Retina (tissue), 1 donor: ENCODE measurements around the gene FCHSD2.
"Not testable (repeated sequence)": the region's sequence is repeated elsewhere in the genome, so short reads cannot be mapped to it uniquely, and the experiment has no call there.

Experiments used
- DNase-seq: peaks from one replicate; pipeline ENCODE4 v3.0.0-alpha.2; 2016

The FCHSD2 gene

DNA sequence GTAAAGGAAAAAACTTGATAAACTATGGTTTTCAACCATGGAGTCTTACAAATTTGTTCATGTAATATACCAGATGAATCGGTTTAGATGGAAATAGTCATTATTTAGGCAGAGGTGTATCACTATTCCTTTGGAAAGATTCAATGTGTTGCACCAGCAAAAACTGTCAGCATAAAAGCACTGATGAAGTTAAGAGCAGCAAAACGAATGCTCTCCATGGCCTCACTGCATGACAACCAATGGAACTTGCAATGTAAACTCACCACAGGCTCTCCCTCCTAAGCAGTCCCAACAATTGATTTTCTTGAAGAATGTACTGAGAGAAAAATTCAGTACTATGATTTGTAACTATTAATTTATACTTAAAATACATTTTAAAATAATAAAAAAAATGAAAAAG, 139.9 kb downstream of the FCHSD2 start:
- no peak for DNase-seq

DNA sequence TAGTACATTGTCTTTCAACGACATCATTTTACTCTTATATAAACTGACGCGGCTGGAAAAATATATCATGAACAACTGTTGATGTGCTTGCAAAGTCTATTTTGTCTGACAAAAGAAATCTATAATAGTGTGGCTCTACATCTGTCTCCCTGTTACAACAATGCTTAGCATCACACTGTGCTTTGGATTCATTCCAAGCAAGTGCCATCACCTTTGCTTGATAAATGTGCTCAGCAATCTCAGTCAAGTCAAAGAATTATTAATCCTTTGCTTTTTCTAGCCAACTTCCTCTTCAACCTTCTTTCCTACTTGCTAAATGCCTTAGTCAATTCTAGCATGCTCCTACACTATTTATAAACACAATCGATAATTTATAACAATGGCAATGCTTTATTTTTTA, 140.5 kb downstream of the FCHSD2 start:
- no peak for DNase-seq

- no peak for DNase-seq
These were observed 143.4 kb downstream of the FCHSD2 start for GRCh38 chr11:72998676-72999075.

GRCh38 chr11:72996959-72997358, 145.2 kb downstream of the FCHSD2 start:
- DNase-seq: no peak

DNA sequence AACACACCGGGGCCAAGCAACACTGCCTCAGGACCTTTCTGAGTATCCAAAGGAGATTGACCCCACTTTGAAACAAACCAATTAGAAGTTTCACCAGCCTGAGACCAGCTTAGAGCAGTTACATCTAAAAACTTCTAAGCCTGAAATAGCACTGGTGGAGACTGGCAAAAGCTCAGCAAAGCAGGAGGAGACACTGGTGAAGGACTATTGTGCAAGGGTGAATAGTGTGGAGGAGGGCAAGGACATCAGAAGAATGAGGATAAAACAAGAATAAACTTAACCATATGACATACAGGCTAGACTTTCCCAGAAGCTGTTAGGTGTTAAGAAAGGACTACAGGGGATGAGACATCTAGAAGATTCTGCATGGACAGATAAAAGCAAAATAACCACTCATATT, 152.4 kb downstream of the FCHSD2 start:
- no peak for DNase-seq

DNA sequence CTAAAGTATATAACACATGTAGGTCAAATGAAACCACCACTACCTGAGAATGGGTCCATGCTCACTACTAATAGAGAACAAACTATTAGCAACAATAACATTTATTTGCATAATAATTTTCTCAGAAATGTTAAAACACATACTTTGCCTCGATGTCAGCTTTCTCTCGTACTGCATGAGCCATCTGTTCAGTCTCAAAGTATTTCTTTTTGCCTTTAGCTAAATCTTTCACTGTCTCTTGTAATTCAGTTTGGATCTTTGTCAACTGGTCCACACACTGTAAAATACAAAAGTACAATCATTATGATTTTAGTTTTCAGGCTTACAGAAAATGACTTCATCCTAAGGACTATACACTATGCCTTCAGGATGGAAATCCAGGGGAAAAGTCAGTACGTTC, 153.3 kb downstream of the FCHSD2 start:
- DNase-seq: no peak

DNA sequence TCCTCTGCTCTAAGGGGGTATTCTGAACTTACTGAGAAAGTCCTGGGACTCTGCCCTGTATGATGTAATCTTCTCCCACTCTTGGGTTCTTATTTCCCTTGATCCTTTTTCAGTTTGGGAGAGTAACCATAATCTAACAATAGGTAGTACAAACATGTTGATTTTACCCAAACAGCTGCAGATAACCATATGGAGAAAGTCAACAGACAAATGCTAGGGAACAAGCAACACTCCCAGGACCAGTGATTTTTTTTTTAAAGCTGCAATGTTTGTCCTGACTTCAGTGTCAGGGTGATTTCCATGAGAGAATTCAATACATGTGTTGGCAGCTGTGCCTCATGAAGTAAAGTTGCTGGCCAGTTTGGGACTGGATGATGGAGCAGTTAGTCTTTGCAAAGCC, 156.5 kb downstream of the FCHSD2 start:
- DNase-seq: no peak

GRCh38 chr11:72984453-72985077, 157.6 kb downstream of the FCHSD2 start:
- DNase-seq: no peak

DNA sequence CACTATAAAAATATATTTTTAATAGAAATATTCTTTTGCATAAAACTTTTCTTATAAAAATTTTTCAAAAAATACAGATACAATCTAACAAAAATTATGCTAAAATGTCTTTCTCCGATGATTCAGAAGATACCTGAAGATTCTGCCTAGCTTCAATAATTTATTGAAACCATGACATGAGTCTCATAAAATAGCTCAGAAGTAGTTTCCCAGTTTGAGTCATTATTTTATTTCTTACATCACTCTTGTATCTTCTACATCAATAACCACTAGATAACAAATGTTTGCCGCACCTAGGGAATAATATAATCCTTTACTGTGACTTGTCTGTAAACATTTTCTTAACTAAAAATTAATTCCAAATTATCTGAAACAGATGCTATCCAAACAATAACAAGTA, 158.6 kb downstream of the FCHSD2 start:
- DNase-seq: no peak

GRCh38 chr11:72981971-72982685, 160.0 kb downstream of the FCHSD2 start:
- DNase-seq: no peak

GRCh38 chr11:72981080-72981479, 161.0 kb downstream of the FCHSD2 start:
- no peak for DNase-seq

GRCh38 chr11:72977782-72978181, 164.3 kb downstream of the FCHSD2 start:
- not testable (repeated sequence) for DNase-seq

- DNase-seq: not testable (repeated sequence)
These were observed 165.6 kb downstream of the FCHSD2 start for GRCh38 chr11:72976522-72976892.

DNA sequence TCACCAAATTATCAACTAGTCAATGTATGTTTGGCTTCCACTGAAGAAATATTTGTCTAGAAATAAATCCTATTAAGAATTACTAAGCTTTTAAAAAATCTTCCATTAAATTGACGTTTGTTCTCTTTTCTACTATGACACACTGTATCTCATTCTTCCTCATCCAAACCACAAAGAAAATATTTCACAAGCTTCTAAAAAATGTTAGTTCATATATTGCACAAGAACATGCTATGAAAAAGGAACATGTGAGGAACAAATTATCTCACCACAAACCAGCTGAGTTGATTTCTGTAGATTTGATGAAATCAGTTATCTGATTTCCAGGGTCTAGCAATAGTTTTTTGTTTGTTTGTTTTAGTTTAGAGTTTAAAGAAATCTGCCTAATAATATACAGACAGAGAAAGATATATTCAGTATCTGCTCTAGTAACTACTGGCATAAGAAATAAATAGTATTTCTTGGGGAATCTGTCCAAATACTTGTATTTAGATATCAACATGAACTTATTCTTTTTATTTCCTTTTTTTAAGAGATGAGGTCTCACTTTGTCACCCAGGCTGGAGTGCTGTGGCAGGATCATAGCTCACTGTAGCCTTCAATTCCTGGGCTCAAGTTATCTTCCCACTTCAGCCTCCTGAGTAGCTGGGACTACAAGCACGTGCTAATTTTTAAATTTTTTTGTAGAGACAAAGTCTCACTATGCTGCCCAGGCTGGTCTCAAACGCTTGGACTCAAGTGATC, 166.2 kb downstream of the FCHSD2 start:
- DNase-seq: no peak

DNA sequence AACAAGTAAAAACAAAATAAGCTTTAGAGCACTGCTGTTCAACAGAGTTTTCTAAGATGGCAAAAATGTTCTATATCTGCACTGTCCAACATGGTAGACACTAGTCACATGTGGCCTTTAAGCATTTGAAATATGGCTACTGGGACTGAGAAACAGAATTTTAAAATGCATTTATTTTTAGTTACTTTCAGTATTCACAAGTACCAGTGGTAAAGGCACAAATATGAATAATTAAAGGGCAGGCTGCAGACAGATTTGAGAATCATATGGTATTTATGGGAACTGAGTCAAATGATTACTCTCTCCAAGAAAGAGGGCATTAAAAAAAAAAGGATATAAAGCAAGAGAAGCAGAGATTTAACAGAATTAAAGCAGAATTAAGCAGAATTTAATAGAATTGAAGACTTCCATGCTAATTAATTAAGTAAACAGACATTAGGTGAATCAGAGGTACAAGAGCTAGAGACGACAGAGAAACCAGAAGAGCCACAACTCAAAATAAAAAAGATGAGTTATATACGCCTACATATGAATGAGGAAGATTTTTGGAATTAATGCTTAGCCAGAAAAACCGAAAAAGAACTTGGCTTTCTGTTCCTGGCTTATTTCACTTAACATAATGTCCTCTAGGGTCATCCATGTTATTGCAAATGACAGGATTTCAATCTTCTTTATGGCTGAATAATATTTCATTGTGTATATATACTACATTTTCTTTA, 167.5 kb downstream of the FCHSD2 start:
- no peak for DNase-seq

DNA sequence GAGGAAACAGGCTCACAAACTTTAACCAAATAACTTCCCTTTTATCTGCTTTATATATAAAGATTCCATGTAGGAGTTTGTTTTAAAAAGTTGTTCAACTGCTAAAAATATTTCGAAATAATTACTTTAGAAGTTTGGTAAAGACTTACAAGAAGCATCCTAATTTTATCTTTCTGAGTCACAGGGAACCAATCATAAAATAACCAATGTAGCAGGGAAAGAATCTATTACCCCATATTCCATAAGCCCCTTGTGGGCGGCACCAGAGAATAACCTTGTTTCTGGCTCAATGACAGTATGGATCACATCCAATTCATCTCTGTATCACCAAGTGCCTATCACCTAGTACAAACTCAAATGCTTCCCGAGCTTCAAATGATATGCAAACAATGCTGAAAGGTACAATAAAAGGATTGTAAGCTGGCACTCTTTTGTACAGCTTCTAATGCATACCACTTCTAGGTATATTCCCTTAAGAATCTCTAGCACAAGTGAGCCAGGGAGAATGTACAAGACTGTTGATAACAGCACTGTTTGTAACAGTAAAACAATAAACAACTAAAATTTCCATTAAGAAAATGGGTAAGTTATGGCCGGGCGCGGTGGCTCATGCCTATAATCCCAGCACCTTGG, 169.5 kb downstream of the FCHSD2 start:
- no peak for DNase-seq

GRCh38 chr11:72971192-72971967, 170.7 kb downstream of the FCHSD2 start:
- DNase-seq: no peak

DNA sequence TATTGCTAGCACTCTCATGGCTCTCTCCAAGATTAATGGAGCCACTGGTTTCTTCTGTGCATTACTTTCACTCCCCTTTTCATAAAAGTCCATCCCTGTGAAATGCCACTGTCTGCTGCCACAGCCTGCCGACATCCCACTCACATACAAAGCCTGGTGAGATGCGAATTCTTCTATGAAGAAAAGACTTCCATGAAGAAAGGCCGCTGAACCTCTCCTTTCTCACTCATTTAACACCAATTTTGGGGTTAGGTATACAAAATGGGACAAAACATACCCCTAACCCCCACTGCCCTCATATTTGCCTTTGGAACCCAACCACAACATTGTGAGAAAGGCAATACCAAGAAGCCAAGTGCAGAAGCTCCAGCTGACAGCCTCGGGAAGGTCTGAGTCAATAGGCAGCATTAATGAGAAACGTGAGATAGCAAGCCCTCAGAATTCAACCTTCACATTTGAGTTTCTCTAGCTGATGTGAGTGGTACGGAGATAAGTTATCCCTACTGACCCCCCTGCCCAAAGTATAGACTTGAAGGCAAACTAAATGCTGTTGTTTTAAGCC, 171.5 kb downstream of the FCHSD2 start:
- no peak for DNase-seq

- no peak for DNase-seq
These were observed 172.2 kb downstream of the FCHSD2 start for GRCh38 chr11:72969894-72970335.

GRCh38 chr11:72968390-72968789, 173.7 kb downstream of the FCHSD2 start:
- no peak for DNase-seq

GRCh38 chr11:72965672-72966071, 176.4 kb downstream of the FCHSD2 start:
- no peak for DNase-seq

DNA sequence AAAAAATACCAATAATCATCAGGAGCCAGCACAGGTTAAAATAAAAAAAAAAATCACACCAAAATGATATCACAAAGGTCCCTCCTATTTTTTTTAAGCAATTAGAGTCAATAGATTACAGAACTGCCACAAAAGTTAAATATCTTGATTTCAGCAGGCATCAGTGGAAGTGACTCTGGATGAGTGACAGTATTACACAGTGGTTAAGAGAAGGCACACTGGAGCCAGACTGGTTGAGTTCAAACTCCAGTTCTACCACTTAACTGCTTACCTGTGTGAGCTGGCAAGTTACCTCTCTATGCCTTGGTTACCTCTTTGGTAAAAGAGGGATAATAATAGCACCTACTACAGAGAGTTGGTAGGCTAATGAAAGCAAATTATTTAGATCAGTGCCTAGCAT, 179.4 kb downstream of the FCHSD2 start:
- DNase-seq: no peak
